GM15510 (cell line): ENCODE measurements around the gene OR2AG1.

Experiments
- POLR2A ChIP-seq: IDR thresholded peaks from 3 replicates; pipeline ENCODE4 v1.6.1; 2011; ENCODE audit warnings: borderline replicate concordance; ENCODE audit not compliant: insufficient read length; ENCODE audit errors: extremely low read depth

OR2AG1 gene

DNA sequence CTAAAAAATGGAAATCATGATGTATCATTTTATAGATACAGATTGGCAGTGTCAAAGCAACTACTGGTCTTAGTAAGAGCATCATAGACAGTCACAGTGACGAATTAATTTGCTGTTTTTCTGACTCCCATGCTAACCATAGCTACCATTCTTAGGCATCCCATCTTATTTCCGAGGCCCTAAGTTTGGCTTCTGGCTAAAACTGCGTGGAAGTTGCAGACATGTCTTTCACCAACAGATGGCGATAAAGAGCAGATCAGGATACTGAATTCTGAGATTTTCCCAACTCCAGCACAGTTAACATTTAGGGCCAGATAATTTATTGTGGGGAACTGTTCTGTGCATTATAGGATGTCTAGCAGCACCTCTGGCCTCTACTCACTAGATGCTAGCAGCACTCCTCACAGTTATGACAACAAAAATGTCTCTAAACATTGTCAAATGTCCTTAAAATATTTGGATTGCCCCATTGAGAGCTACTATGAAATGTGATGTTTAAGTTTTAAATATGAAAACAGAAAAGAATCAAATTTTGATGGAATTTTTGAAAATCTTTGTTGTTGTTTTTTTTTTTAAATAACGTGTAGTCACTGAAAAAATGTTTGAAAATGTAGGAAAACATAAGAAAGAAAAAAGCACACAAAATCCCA, 27.4 kb upstream of the OR2AG1 start:
- no peak for TF ChIP-seq POLR2A

DNA sequence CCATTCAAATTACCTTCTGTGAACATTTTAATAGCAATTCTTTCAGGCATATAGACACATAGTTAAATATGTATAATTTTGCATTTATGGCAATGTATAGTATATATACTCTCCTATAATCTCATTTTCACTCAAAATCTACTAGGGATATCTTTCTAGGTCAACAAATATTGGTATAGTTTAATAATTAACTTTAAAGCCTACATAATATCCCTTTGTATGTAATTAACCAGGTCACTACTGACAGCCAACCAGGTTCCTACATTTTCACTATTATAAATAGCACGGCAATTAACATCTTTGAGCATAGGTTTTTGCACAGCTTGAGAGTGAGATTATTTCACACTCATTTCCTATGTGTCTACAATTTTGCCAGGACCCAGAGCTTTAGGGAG, 26.9 kb upstream of the OR2AG1 start:
- TF ChIP-seq POLR2A, result no peak

DNA sequence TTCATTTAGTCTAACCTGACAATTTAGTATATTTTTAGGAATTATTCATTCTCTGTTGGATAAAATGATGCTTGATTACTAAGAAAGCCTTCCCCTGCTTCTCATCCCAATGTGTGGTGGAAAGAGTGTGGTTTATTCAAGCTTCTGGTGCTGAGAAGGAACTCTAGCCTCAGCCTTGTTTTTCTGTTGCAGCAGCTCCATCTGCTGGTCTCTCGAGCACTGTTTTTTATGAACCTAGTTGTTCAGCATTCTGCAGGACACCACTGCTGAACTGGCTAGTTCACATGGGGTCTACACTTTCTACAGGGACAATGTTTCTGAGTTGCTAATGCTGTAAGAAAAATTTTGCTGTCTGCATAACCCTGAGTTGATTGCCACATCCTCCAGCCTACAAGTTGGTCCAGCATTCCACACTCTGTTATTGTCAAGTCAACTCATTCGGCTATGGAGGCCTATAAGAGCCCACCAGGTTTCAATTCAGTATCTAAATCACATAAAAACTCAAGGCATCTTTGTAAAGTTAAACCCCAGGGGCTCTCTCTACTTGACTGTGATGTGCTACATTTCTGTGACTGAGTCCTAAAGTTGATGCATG, 25.4 kb upstream of the OR2AG1 start:
- TF ChIP-seq POLR2A, result no peak

DNA sequence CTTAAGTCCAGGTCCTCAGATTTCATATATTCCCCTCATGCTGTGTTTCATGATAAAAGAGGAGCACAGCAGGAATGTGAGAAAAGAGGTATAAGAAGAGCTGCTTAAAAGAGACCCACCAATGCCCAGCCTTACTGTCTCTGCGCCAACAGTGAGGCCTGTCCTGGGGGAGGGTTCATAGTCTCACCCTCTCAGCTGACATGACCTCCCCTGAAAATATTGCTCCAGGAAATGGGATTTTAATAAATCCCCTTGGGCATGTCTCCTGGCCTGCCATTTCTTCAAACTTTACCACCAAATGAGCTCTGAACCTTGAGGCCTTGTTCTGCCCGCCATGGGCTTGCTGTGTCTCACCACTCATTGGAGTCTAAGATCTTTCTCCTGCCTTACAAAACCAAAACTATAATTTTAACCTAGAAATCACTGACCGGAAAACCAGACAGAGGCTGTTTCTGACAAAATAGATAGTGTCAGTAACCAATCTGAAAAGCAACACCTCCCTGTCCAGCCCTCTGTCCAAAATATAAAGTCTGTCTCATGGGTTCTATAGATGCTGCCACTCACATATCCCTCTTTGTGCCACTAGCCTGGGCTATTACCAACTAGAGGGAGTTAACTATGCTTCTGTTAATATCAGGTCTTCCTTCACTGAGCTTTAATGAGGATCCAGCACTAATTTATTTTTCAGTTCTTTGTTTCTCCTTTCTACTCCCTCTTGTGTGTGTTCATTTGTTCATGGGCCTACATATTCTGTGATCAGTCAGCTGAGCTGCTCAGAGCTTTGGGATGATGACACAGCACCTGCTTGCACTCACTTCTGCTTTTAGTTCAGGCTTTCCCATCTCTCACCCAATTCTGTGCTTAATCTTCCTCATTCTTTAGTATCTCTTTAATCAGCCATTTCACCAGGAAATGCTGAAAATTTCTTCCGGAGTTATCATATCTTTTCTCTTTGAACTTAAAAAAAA, 10.6 kb upstream of the OR2AG1 start, which contains the start of gene OR2AG2:
Gene OR2AG2 (minus strand): TSS at position 51 of the 968 bp plus-strand sequence. CDS start 3,019 bp downstream, outside the sequence.
- no peak for TF ChIP-seq POLR2A

DNA sequence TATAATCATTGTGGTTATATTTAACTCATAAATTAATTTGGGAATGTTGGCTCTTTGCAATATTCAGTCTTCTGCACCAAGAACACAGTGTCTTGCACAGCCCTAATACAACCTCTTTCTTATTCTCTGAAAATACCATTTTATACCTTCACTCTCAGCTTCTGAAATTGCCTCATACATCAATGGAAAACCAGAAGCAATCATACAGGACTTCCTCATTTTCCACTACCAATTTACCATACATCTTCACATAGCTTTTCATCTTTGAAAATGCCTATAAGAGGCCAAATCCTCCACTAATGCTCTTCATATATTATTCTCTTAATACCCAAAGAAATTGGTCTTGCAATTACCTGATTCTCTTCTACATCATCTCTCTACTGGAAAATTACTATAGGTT, 4.3 kb upstream of the OR2AG1 start:
- no peak for TF ChIP-seq POLR2A

DNA sequence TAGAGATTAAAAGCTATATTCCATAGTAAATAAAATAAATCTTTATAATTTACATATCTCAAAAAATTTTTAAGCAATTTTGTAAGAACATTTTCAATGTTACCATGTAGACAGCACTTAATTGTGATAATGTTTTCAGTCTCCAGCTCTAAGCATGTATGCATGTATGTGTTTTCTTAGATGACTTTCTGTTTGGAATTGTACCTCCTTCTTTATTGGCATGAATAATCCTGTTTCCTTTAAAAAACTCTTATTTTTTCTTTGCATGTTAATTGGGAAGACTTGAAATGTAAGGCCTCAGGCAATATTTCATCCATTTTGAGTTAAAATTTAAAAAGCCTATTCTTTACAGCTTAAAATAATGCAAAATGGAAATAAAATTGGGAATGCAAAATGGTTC, 2.0 kb upstream of the OR2AG1 start:
- TF ChIP-seq POLR2A, result no peak

DNA sequence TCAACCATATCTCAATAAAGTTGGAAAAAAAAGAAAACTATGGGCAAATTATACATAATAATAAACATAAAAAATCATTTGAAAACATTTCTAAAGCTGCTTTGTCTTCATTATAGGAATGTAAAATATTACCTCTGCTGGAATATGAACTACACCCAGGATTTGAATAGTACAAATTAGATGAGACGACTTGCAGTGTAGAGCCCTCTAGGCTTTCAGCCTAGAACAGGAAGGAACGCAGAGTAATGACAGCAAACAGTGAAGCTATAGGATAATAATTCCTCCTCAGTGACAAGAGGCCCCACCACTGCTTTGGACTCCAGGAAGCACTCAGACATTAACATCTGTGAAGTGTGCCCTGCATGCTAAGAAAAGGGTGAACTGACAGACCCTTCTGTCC, 7.7 kb downstream of the OR2AG1 start:
- no peak for TF ChIP-seq POLR2A

DNA sequence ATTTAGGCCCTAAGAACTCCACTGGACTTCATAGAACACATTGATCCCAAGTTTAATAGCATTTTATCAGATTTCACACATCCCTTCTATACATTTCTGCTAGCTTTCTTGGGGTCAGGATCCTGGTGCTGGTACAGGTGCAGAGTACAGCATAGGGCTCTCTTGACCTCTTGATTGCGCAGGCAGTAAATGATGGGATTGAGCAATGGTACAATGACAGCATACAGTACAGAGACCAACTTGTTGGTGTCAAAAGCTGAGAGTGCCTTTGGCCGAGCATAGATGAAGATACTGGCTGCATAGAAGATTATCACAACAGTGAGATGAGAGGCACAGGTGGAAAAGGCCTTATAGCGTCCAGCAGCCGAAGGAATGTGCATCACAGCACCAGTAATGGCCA, 11.8 kb downstream of the OR2AG1 start:
- no peak for TF ChIP-seq POLR2A

DNA sequence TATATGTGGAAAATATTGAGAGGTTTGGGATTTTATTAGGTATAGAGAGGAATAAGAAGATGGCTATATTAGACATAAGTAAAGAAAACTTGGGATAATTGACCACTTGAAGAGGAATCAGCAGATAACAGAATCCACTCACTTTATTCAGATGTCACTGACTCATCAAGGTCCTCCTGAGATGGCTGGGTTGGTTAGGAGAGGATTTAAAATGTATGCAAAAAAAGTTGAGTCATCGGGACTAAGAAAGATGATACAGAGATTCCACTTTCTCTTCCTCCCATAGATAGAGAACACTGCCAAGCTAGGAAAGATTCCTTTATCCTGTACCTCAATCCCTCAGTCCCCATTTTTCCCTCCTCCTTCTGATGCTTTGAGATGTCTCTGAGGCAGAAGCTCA, 16.6 kb downstream of the OR2AG1 start, which contains the start of gene OR6A2:
Gene OR6A2 (minus strand): TSS at position 288 of the 400 bp plus-strand sequence. CDS start 3,981 bp downstream, outside the sequence.
- no peak for TF ChIP-seq POLR2A

DNA sequence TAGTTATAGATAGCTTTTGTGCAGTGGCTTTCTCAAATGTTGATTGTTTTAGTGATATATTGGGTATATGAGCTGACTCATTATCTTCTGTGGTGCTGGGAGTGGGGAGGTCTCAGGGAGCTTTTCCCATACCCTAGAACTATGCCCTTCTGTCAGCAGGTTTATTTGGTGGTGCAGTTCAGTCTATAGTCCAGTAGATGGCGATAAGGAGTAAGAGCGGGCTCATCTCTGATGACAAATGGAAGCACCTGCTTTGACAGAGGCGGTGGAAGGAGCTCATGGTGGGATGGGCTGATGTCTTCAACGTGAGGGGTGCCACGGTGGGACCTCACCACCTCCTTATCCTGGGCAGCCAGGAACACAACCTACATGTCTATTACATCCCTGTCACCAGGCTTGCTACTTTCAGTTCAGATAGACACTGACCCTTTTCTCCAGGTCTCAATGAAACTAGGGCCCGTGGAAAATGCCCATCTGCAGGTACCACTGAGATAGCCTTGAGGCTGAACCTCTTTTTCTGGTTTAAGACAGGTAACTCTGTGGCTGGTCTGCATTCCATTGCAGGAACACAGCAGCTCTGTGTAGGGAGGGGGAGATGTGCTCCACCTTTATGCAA, 29.7 kb downstream of the OR2AG1 start:
- TF ChIP-seq POLR2A, result no peak

DNA sequence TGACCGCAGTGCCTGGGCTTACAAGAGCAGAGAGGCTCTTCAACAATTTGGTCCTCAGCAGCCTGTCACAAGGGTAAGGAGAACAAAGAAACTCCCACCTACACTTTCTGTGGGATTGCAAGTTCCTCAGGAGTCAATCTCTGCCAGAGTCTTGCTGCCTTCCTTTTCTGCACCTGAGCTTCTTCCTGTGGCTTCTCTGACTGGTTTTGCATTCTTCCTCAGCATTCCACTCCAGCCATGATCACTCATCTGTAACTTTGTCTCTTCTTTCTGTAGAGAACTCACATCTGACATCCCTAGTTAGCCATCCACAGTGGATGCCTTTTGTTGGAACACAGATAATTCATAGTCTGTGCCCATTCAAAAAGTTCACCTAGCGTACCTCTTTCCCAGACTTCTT, 30.8 kb downstream of the OR2AG1 start:
- TF ChIP-seq POLR2A, result no peak

DNA sequence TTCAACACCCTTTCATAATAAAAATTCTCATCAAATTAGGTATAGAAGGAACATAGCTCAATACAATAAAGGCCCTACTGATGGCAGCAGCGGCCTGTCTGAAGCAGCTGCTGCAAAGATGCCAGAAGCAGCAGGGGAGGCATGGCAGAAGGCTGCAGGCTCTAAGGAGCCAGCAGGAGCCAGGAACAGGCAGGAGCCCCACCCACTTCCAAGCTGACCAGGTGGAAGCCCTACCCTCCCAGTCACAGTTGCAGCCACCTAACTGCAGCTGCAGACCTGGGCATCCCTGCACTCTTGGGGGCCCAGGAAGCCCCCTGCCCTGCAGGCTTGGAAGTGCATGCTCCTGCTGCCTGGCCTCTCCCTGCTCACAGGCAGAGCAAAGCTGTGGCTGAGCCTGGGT, 34.9 kb downstream of the OR2AG1 start:
- TF ChIP-seq POLR2A, result no peak

DNA sequence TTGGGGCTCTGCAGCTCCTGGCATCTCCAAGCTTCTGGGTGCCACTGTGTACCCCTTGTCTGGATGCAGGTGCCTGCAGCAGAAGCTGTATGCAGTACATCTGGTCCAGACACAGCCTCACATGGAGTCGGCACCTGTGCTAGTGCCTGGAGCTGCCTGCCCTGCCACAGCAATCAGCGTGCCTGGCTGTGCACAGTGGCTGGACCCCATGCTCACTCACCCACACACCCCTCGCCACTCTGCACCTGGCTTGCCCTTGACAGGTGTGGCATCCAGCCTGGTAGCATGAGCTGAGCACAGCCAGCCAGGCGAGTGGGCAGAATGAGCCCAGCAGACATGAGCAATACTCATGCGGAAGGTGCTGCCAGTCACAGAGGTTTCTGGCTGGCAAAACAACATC, 36.1 kb downstream of the OR2AG1 start:
- TF ChIP-seq POLR2A, result no peak

DNA sequence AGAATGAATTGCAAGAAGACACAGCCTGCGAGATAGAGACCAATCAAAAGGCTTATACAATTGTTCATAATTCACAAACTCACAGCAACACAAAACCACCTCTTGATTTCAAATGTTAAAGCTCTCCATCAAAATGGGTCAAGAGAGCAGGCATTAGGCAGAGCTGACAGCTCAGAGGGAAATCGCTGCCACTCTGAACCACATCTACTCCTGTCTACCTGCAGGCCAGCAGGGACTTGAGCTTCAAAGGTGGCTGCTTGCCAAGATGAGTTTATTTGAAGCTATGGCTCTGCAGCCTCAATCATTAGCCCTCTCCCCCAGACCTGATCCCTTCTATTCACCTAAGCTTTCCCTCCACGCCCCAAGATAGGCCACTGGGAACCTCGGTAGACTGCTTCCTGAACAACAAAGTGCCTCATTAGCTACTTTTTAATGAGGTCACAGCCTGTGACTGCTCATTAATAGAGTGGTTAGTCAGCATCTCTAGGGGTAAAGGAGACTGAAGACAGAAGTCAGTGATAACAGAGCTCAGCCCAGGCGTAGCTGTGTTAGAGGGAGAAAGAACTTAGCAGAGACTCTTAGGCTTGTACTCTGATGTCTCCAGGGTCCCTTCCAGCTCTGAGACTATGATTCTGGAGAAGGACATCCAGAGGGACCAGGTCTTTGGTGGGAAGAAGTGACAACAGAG, 41.5 kb downstream of the OR2AG1 start:
- TF ChIP-seq POLR2A, result no peak
